Stimulated activated CD8-positive, alpha-beta memory T cell treated with anti-CD3 and anti-CD28 coated beads, Interleukin-12 subunit alpha, Interleukin-12 subunit beta, amount 100 ng/mL, for 4 hours (primary cell): ENCODE data around the gene MTHFSD.

Source experiments
- DNase-seq: peaks from one replicate; pipeline ENCODE4 v3.0.0-alpha.2; 2020; ENCODE audit warnings: low read depth

Gene MTHFSD

GRCh38 chr16:86514481-86515376 is 40.3 kb downstream of the MTHFSD start:
- no peak for DNase-seq

- no peak for DNase-seq
Measured at GRCh38 chr16:86513471-86514277, 41.4 kb downstream of the MTHFSD start.

GRCh38 chr16:86512860-86513470 is 42.1 kb downstream of the MTHFSD start:
- DNase-seq: no peak

- no peak for DNase-seq
Measured at GRCh38 chr16:86512301-86512859, 42.7 kb downstream of the MTHFSD start.

GRCh38 chr16:86511317-86512161 is 43.5 kb downstream of the MTHFSD start:
- no peak for DNase-seq

- no peak for DNase-seq
Measured at GRCh38 chr16:86510465-86511261, 44.4 kb downstream of the MTHFSD start, which contains the start of gene FOXF1. TSS of gene FOXF1 (plus strand) at chr16:86510527. CDS start at chr16:86510570, 43 bp downstream.

- no peak for DNase-seq
Measured at GRCh38 chr16:86509759-86510464, 45.1 kb downstream of the MTHFSD start.

- no peak for DNase-seq
Measured at GRCh38 chr16:86508947-86509758, 45.9 kb downstream of the MTHFSD start.

GRCh38 chr16:86508028-86508946 is 46.7 kb downstream of the MTHFSD start:
- no peak for DNase-seq

- DNase-seq: no peak
Measured at GRCh38 chr16:86507173-86508027, 47.6 kb downstream of the MTHFSD start.

- DNase-seq: no peak
Measured at GRCh38 chr16:86505899-86506864, 48.9 kb downstream of the MTHFSD start.

- no peak for DNase-seq
Measured at GRCh38 chr16:86505185-86505898, 49.7 kb downstream of the MTHFSD start.

GRCh38 chr16:86504315-86505184 is 50.5 kb downstream of the MTHFSD start:
- no peak for DNase-seq

- no peak for DNase-seq
Measured at GRCh38 chr16:86503830-86504229, 51.2 kb downstream of the MTHFSD start.
